NCI-H1694 (cell line): ENCODE measurements around the gene MYLK4.

Experiments
- DNase-seq: peaks from one replicate; lab custom pipeline; 2025; lab: John Stamatoyannopoulos, UW

MYLK4 gene

DNA sequence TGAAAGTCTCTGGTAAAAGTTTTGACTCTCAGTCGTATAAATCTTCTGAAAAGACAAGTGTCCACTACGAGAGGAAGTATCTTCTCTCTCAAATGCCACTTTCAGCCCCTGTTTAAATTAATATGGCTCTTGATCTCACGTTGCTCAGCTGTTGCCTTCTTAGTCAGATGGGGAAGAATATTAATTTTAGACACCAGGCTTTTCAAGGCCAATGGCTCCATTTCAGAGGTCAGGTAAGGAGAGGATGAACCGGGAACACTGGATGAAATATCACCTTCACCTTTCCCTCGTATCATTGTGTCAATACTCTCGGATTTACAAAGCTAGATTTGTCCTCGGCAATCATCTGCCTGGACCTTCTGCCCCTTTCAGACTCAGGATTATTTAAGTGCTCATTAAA, at the start of gene MYLK4:
Gene MYLK4, minus strand, starts transcription at position 91 of the 400 bp plus-strand sequence. CDS start 1,628 bp downstream, outside the sequence.
- DNase-seq, result no peak

DNA sequence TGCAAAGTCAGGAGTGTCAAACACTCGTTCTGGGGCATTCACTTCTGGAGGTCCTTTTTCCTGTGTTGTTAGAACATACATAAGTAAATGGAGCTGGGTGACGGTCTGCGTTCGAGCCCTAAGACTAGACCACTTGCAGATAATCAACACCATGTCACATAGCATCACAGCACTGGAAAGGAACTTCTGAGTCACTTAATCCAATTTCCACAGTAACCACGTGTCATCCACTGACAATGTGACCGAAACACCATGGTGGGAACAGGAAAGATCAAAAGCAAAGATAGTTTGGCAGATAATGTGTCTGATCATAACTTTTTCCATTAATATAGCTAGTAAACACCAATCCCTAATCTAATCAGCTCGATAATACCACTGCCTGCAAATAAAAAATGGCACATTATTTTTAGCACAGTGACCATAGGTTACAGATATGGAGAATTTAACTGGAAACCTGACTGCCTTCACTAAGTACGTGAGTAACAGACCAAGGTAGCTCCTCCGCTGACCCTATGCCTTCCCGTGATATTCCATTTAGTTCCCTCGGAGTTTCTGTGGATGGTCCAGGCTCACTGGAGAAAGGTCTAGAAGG, 49.3 kb upstream of the MYLK4 start:
- DNase-seq, result no peak

DNA sequence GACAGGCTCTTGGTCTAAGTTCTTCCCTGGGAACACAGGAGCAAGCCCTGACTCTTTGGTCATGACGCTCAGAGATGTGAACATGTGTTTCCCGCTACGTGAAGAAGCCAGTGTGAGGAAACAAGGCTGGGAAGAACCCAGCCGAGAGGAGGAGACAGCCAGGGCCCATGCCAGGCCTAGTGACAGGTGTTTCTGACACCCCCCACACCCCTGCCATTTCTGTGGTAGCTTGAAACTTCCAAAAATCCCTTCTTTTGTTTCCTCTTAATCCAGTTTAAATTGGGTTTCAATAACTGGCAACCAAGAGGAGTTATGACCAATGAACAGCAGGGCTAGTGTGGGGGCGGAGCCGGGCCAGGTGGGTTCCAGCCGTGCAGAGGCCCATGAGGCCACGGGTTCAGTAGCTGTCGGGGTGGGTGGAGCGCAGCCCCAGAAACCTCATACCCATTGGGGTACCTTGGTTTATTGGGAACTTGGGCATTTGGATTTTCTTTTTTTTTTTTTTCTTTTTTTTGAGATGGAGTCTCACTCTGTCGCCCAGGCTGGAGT, 47.9 kb upstream of the MYLK4 start:
- DNase-seq, result no peak

DNA sequence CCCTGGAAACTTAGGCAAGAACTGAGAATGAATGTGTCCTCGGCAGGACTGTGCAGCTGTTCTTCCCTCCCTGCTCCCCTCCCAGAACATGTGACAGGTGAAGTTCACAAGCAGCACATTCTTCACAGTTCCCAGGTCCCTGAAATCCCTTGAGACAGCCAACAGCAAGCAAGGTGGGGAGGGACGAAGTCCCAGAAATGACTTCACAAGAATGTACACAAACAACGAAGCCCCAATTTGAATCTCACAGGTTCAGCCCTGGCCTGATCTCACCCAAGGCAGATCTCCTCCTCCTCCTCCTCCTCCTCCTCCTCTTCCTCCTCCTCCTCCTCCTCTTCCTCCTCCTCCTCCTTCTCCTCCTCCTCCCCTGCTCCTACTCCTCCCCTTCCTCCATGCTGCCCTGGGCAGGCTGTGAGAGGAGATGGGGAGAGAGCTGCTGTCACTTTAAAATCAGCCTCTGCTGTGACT, 46.9 kb upstream of the MYLK4 start:
- no peak for DNase-seq

DNA sequence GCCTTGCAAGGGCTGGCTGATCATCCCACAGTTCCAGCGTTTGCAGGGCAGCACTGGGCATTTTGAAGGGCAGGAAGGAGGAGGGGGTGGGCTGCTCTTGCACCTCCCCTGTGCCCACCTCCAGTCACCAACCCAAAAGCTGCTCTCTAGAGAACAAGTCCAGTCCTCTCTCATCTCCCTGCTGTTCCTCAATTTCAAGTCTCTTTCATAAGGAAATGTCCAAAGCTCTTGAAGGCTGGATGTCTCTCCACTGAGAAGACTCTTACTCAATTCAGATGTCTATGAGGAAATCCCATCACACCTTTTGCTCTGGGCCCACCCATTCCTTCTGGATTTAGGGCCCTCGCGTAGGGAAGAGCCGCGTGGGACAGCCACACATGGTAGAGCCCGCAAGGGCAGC, 46.1 kb upstream of the MYLK4 start:
- DNase-seq, result no peak

DNA sequence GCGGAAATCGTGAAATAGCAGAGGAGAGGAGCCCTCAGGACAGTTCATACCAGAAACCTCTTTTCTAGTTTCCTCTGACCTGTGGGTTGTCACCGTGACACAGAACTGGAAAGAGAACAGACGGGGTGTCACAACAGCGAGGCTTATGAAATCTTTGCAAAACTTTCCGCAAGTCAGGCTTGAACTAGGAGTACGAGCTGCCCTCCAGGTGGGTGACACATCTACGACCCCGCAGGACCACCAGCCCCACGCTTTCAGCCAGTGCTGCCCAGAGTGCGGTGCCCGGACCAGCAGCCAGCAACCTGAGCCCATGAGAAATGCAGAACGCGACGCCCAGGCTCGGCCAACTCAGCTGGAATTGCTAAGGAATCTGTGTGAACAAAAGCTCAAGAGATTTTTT, 45.2 kb upstream of the MYLK4 start:
- DNase-seq, result no peak

DNA sequence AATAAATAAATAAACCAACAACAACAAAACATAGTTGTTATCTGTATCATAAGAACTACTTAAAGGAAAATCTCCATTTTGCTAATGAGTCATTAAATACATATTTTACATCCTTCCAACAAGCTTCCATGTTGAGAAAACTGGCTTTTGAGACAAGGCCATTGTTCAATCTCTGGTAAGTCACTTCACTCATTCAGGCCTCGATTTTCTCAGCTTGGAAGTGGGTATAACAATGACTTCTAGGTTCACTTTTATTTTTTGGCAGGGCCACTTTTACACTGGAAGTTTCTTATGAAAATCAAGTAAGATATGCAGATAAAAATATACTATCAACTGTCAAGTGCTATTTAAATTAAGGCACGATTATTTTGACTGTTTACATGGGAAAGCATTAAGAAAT, 44.4 kb upstream of the MYLK4 start:
- no peak for DNase-seq

DNA sequence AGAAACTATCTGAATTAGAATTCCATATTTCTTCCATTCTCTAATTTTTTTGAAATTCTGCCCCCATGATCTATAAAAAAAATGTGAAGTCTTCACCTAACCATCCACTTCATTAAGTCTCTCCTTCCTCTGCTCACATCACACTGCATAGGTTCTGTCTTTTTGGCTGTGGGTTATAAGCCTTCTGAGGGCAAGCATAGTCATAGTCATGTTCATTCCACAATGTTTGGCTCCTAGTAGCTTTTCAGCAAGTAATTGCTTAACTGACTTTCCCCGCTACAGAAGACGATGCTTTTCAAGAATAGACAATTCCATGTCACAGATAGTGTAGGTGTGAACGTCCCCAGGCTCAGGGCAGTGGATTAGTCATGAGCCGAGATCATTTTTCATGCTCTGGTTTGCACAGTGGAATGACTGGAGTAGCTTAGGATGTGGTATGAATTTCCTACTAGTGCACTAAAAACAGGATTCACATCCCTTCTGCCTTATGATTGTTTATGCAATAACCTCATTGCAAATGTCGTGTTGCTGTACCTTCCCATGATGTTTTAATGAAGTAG, 43.5 kb upstream of the MYLK4 start:
- no peak for DNase-seq

DNA sequence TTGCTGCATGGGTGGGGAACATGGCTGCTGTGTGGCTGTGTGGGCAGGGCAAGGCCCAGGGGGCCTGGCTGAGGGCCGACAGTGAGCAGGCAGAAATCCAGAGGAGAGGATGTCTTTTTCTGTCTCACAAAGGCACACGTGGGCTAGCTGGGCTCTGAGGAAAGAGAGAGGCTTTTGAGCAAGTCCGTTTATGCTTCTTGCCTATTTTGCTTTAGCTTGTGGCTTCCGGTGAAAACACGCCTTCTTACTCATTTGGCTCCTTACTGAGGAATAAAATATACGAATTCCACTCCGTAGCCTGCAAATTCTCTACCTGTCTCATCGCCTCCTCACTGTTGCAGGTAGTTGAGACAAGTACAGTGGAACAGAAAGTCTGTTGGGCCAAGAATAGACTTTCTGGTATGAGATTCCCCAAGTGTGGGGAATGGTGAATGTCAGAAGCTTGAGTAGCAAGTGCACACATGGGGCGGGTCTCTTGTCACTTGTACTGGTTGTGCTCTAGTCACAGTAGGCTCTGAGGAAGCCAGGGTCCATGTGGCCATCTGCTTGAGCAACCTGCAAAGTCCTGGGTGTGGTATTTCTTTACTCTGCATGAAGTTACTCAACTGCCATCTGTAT, 42.9 kb upstream of the MYLK4 start:
- no peak for DNase-seq

DNA sequence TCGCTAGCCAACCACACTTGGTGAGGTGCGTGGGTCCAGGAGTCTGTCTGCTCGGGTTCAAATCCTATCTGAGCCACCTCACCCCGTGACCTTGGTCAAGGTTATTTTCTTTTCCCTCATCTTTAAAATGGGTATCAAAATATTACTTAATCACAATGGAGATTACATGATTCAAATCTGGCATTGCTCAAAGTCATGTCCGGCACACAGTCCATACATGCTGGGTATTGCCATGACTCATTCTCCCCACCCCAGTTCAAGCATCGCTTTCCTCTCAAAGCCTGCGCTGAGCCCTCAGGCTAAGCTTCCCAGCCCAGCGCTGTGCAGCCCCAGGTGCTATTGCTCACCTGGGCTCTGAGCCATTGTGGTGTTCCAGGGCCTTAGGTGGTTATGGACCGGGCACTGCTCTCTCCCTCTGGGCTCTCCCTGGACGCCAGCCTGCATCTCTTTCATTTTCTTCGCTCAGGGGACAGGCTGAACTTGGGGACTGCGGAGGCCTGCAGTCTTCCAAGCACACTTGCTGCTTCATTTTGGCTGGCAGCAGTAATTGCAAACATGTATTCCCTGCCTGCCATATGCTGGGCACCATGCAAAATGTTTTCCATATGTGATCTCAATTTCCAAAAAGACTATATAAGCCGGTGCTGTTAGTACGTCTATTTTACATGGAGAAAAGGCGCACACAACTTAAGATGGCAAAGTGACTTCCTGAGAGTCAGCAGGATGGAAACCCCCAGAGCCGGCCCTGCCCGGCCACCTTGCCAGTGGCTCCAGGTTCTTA, 41.8 kb upstream of the MYLK4 start:
- no peak for DNase-seq

DNA sequence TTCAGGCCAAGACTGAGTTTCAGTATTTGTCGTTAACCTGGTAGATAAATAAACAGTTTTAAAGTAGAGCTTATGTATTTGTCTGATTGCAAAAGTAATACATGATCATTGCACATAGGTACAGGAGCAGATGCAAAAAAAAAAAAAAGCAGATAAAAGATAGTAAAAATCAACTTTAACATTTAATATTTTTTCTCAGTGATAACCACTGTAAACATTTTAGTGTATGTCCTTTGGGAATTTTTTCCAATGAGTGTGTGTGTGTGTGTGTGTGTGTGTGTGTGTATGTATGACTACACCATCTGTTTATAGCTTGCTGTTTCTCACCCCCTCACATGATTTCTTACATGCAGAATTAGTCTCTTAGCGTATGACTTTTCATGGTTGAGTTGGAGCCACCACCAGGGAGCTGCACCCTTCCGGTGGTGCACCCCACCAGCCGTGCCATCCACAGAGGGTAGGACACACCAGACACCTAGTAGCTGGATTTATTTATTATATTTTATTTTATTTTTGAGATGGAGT, 40.8 kb upstream of the MYLK4 start:
- DNase-seq, result no peak

DNA sequence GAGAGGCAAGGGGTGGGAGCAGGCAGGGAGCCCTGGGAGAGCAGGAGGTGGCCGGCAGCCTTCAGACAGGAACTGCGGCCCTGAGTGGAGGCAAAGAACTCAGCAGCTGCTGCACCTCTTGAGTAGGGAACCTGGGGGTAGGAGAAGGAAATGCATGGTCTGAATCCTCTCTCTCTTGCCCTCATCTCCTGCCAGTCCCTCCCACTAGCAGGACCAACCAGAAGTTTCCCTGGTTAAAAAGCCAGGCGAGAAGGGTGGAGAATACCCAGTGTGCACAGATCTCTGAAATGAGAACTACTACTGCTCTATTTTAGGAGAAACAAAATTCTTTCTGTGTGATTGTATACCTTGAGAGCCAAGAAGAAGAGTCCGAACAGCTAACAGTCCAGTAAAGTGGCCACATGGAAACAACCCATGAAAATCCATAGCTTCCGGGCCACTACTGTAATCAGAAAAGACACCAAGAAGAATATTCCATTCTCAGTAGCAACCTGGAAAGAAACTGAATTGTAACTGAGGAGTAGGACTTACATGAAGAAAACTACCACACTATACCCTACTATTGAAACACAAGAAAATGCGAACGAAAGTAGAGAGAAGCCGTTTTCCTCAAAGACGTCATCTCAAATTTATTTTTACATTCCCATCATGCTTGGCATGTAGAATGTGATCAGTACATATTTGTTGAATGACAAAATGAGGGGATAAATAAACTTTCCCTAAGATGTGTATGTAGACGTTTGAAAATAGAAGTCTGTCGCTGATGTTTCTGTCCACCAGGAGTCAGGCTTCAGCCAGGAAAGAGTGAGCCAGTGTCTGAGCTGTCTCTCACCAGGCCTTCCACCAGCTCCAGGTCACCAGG, 40.1 kb upstream of the MYLK4 start:
- DNase-seq, result peak; percentile 33

DNA sequence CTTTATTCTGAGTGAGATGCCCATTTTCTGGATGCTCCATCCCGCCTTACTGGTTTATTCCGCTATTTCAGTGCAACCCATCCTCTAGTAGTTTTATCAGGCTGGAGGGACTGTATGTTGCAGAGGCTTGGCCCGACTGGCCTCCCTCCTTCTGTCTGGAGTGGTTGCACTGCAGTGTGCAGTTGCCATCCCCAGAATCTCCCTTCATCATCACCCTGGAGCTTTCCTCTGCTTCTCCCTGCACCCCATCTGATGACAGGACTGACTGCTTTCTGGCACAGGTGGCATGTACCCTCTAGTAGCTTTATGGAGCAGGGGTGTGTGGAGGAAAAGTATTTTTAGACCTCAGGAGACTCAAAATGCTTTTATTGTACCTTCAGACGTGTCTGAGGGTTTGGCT, 35.5 kb upstream of the MYLK4 start:
- no peak for DNase-seq

DNA sequence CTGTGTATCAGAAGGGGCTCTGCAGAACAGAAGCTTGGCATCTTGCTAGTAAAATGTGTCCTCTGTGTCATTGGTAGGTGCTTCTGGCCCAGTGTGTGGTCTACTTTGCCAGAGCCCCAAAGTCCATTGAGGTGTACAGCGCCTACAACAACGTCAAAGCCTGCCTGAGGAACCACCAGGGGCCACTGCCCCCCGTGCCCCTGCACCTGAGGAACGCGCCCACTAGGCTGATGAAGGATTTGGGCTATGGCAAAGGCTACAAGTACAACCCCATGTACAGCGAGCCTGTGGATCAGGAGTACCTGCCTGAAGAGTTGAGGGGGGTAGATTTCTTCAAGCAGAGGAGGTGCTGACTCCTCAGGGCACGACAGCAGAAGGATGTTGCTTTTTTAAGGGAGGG, 34.2 kb upstream of the MYLK4 start:
- no peak for DNase-seq

DNA sequence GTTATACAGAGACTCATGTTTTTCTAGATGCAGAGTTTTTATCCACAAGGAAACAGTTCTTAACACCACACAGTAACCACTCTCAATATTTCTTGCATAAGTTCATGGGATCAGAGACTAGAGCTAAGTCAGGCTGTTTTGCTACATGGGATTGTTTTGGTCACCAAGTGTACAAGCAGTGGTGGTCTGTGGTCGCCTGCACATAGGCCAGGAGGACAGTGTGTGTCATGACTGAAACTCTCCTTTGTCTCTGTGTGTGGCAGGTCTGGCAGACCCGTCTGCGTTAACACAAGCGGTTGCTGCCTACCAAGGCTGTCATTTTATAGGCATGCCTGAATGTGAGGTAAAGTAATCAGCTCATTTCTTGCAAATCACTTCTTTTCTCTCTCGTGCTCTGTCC, 33.3 kb upstream of the MYLK4 start:
- no peak for DNase-seq

DNA sequence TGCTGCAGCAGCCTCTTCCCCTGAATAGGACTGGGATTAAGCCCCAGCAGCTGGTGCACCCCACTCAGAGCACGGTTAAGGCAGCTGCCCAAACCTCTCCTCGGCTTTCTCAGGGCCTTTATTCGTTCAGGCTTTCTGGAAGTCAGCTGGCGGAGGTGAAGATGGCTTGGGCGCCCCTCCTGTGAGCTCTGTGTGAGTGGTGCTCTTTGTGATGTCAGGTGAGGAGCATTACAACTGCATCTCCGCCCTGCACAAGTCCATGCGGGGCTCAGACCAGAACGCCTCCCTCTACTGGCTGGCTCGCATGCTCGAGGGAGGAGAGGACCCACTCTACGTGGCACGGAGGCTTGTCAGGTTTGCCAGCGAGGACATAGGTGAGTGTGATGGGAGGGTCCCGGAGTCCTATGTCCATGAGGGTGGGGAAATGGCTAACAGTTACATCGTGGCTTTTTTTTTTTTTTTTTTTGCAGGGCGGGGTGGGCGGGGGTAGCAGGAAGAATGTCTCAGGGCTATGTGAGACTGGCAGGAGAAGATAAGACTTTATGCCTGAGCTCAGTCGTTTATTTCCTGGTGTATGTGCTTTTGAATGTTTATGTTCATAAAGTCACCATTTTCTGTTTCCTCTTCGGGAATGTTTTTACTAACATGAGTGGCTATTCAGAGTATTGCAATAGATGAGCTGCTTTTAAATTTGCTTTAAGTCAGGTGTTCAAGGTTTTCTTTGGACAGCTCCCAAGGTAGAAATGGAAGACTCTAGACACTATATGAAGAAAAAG, 32.7 kb upstream of the MYLK4 start:
- DNase-seq, result no peak

DNA sequence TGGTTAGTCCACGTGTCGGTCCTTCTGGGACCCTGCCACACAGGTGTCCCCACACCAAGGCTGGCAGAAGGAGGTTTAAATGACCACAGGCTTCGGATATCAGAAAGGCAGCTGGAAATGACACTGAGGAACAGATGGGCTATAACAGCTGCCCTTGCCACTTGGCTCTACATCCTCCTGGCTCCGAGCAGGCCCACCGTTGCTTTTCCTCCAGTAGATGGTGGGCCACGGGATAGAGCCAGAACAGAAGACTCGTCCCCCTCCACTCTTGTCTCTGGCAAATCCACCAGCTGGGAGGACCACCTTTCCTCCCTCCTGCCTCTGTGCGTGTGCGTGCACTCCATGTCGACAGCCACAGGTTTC, 32.1 kb upstream of the MYLK4 start:
- DNase-seq, result peak; percentile 38

DNA sequence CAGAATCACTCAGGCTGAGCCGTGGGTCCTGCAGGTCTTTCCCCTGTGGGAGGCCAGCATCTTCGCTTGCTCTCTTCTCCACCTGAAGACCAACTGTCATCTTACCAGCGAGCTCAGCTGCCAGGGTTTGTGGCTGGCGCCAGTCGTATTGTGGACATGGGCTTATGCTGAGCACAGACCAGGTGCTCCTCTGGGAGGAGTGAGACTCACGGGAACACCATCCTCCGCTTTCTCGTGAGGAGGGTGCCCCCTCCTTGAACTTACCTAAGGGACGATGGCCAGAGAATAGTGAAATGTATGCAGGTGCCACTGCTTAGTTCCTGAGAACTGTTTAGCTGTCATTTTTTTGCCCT, 31.6 kb upstream of the MYLK4 start:
- DNase-seq, result no peak

DNA sequence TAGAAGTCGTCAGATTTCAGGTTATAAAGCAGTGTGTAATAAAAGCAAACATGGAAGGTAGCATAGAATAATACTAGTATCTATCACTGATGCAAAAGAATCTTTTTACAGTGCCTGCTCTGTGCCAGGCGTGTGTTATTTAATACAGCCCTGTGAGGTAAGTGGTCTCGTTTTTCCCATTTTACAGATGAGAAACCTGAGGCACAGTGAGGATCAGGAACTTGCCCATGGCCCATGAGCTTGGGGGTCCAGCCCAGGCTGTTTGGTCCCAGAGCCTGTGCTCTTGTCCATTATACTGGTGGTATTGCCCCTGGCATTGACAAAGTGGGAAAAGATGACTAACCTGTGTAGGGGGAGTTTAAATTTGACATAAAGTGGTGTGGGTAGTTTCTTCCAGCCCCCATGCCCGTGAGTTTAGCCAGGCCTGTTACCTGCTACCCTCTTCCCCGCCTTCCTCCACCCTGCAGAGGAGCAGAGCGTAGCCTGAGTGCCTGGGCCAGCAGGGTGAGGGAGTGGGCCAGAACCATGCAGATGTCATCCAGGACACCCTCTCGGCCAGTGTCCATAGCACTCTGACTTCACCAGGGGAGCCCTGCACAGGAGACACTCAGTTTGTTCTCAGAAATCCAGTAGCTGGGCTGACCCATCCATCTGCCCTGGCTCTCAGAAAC, 31.1 kb upstream of the MYLK4 start:
- DNase-seq, result no peak

DNA sequence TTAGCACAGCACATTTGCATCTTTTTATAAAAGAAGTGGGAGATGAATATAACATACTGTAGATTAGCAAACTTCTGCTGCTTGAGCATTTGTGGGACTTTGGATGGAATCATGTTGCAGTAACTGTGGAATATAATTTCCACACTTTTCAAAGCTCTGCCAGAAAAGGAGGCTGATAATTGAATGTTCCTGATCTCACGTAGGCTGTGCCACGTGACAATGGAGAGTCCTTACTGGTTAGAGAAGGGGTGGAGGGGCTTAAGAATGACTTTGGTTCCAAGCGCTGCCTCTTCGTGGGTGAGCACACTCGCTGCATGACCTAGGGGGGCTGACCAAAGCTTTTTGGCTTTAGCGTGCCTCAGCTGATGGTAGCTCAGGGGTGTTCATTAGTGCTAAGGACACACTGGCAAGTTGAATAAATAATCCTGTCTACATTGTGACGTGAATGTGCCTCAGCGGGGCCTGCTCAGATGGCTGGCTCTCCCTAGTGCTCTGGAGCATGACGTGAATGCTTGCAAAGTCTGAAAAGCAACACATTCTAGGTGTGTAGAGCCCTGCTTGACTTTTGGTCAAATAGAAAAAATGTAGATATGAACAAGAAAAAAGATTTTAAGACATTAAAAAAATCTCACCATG, 29.5 kb upstream of the MYLK4 start:
- DNase-seq, result no peak
